DMS114 treated with DMSO at 0.1 percent for 48 hours (cell line): Measurements from ENCODE around the gene PM20D1.
"Not testable (repeated sequence)": the region's sequence is repeated elsewhere in the genome, so short reads cannot be mapped to it uniquely, and the experiment has no call there.

Experiments used
- DNase-seq: peaks from one replicate; lab custom pipeline; 2025; ENCODE audit not compliant: unreplicated experiment; lab: John Stamatoyannopoulos, UW

The PM20D1 gene

GRCh38 chr1:205849619-205850355 lies at the start of gene PM20D1:
PM20D1 (minus strand) TSS chr1:205850132; CDS start chr1:205850072, 60 bp downstream.
- DNase-seq = no peak

- no peak for DNase-seq
Measured at GRCh38 chr1:205896351-205896750, 46.4 kb upstream of the PM20D1 start.

GRCh38 chr1:205894119-205894518 lies 44.2 kb upstream of the PM20D1 start:
- not testable (repeated sequence) for DNase-seq

GRCh38 chr1:205892175-205892574 lies 42.2 kb upstream of the PM20D1 start:
- DNase-seq = not testable (repeated sequence)

- not testable (repeated sequence) for DNase-seq
Measured at GRCh38 chr1:205891481-205891880, 41.5 kb upstream of the PM20D1 start.

- not testable (repeated sequence) for DNase-seq
Measured at GRCh38 chr1:205890631-205891030, 40.7 kb upstream of the PM20D1 start.

GRCh38 chr1:205889706-205890105 lies 39.8 kb upstream of the PM20D1 start:
- not testable (repeated sequence) for DNase-seq

- not testable (repeated sequence) for DNase-seq
Measured at GRCh38 chr1:205889006-205889405, 39.1 kb upstream of the PM20D1 start.

GRCh38 chr1:205883792-205884191 lies 33.9 kb upstream of the PM20D1 start:
- no peak for DNase-seq

GRCh38 chr1:205880923-205881322 lies 31.0 kb upstream of the PM20D1 start:
- no peak for DNase-seq

GRCh38 chr1:205879974-205880373 lies 30.0 kb upstream of the PM20D1 start:
- no peak for DNase-seq

- DNase-seq = no peak
Measured at GRCh38 chr1:205878026-205878425, 28.1 kb upstream of the PM20D1 start.

- DNase-seq = not testable (repeated sequence)
Measured at GRCh38 chr1:205873148-205873547, 23.2 kb upstream of the PM20D1 start.

GRCh38 chr1:205870236-205870635 lies 20.3 kb upstream of the PM20D1 start:
- DNase-seq = no peak

GRCh38 chr1:205861540-205861939 lies 11.6 kb upstream of the PM20D1 start:
- no peak for DNase-seq

- DNase-seq = no peak
Measured at GRCh38 chr1:205858141-205858961, 8.4 kb upstream of the PM20D1 start.

- not testable (repeated sequence) for DNase-seq
Measured at GRCh38 chr1:205857501-205857900, 7.6 kb upstream of the PM20D1 start.

- no peak for DNase-seq
Measured at GRCh38 chr1:205856433-205856832, 6.5 kb upstream of the PM20D1 start.

- no peak for DNase-seq
Measured at GRCh38 chr1:205852969-205853368, 3.0 kb upstream of the PM20D1 start.

GRCh38 chr1:205851993-205852392 lies 2.1 kb upstream of the PM20D1 start:
- no peak for DNase-seq

- DNase-seq = no peak
Measured at GRCh38 chr1:205843036-205843859, 6.7 kb downstream of the PM20D1 start.
